ENCODE measurements around the gene SCARB1.

SCARB1 gene

DNA sequence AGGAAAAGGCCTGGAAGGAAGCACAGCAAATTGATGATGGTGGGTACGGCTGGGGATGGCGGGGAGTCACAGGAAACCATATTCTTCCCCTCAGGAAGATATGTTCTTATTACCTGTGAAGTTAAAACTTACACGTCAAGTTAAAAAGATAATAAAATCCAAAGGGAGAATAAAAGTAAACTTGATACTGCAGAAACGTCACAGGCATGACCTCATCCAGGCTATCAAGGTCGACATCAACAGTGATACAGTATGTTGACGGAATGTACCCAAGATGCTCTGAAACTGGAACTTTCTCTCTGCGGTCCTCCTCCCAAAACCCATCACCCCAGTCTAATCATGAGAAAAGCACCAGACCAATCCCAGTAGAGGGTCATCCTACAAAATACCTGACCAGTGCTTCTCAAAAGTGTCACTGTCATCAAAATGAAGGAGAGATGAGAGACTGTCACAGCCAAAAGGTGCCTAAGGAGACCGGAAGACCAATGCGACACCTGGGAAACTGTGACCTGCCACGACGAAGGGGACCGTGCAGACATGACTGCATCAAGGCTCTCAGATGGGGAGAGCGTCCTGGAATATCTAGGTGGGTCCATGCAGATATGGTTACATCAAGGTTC lies 74.6 kb downstream of the SCARB1 start:
- no peak for TF ChIP-seq CTCF (conservative IDR thresholded peaks at IDR 0.05)
- H3K27ac ChIP-seq = no peak overlapping the region

DNA sequence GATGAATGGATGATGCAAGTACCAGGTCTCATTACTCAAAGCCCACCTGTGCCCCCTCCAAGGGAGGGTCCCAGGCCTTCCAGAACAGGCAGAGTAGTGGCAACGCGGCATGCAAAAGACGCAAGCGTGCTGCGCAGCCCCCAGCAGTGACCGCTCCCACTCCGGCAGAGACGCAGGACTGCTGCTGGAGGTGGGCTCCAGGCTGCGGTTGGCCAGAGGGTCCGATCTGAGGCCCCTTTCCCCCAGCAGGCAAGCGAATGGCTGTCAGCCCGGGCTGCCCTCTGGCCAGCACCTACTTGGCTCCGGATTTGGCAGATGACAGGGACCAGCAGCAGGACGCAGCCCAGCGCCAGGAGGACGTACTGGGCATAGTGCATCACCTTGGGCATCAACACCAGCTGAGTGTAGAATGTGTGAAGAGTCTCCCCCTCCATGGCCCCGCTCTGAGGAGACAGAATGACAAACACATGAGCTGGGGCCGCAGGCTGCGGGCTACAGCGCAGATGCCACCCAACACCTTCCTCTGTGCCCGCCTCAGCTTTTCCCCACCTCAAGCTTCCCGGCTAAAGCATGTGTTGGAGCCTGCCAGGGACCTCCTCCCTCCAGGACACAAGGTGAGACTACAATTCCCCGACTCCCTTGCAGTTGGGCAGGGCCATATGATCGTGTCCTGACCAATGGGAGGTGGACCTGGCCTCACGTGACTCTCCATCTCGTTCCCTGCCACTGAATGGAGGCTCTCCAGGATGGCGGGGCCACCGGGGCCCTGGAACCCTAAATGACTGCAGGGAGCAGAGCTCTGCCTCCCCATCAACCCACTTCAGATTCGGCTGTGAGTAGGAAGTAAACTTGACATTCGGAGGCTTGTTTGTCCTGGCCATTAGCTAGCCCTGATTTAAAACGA lies 77.4 kb downstream of the SCARB1 start:
- no peak for TF ChIP-seq CTCF (conservative IDR thresholded peaks at IDR 0.05)

DNA sequence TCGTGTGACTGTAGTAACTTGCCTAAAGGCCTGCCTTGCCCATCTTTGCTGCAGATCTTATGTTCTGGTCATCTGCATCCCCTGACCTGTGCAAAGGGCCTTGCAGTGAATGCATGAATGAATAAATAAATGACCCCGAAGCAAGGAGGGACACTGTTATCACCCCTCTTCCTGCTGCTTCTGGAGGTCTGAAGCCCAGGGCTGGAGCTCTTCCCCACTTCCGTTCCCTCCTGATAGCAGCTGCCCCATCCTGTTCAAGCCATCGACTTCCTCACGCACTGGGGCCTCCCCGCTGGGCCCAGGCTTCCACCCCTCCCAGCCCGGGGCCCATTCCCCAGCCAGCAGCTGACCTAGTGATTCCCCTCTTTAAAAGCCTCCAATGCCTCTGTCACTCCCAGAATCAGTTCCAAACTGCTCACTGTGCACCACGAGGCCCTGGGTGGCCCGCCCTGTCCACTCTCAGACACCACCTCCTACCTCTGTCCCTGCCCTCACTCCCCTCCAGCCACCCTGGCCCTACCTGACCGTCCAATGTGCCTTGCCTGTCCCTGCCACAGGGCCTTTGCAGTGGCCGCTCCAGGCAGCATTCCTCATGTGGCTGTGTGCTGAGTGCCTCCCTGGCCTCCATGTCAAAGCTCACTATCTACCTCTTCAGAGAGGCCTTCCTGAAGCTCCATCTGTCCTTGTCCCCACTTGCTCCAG lies 78.6 kb downstream of the SCARB1 start:
- TF ChIP-seq CTCF (conservative IDR thresholded peaks at IDR 0.05) = no peak

More for the DNA sequence above, 77.4 kb downstream of the SCARB1 start:
- H3K27ac ChIP-seq = no peak overlapping the region

GRCh38 chr12:124783087-124783486 lies 80.6 kb downstream of the SCARB1 start:
- peak overlapping the region; percentile 10; the same call in 1 of the 2 replicates for H3K27ac ChIP-seq
- TF ChIP-seq CTCF (conservative IDR thresholded peaks at IDR 0.05) = no peak

More for the DNA sequence above, 78.6 kb downstream of the SCARB1 start:
- no peak overlapping the region for H3K27ac ChIP-seq

DNA sequence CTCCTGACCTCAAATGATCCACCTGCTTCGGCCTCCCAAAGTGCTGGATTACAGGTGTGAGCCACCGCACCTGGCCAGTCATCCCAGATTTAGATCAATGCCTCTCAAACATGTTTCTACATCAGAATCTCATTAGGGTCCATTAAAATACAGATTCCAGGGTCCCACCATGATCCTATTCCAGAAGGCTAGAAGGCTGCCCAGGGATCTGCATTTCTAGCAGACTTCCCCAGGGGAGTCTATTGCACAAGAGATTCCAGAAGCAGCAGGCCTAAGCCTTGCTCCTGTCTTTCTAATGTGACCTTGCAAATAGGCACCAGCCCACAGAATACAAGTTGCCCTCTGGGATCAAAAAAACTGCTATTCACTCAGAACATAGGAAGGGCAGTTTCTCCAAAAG lies 81.5 kb downstream of the SCARB1 start:
- no peak for TF ChIP-seq CTCF (conservative IDR thresholded peaks at IDR 0.05)
- H3K27ac ChIP-seq = peak overlapping the region; percentile 10; the same call in 1 of the 2 replicates

GRCh38 chr12:124780752-124781685 lies 82.6 kb downstream of the SCARB1 start:
- no peak for TF ChIP-seq CTCF (conservative IDR thresholded peaks at IDR 0.05)
- H3K27ac ChIP-seq = no peak overlapping the region
